ENCODE results near the gene RSPO1. TPM values are rescaled to one million over a fixed set of nuclear protein-coding genes. Genes with fewer than 3 reads are reported as not detected.

Gene RSPO1
- total RNA-seq, 1 donor from 2014 or later: not detected

GRCh38 chr1:37657620-37658412, 23.1 kb upstream of the RSPO1 start:
- intact Hi-C loops (cut with micrococcal nuclease): no loop called here

- intact Hi-C loops (cut with micrococcal nuclease): no loop called here
These were observed 22.2 kb upstream of the RSPO1 start for GRCh38 chr1:37656881-37657280.

- intact Hi-C loops (cut with micrococcal nuclease): no loop called here
These were observed 21.3 kb upstream of the RSPO1 start for GRCh38 chr1:37656026-37656425.

- intact Hi-C loops (cut with micrococcal nuclease): no loop called here
These were observed 20.6 kb upstream of the RSPO1 start for GRCh38 chr1:37655274-37655673.

GRCh38 chr1:37653906-37654305, 19.2 kb upstream of the RSPO1 start:
- intact Hi-C loops (cut with micrococcal nuclease): no loop called here

GRCh38 chr1:37652976-37653375, 18.3 kb upstream of the RSPO1 start:
- intact Hi-C loops (cut with micrococcal nuclease): no loop called here

- intact Hi-C loops (cut with micrococcal nuclease): no loop called here
These were observed 17.1 kb upstream of the RSPO1 start for GRCh38 chr1:37651803-37652202.

GRCh38 chr1:37650721-37651120, 16.0 kb upstream of the RSPO1 start:
- intact Hi-C loops (cut with micrococcal nuclease): no loop called here

- intact Hi-C loops (cut with micrococcal nuclease): no loop called here
These were observed 15.5 kb upstream of the RSPO1 start for GRCh38 chr1:37650173-37650572.

GRCh38 chr1:37647281-37647680, 12.6 kb upstream of the RSPO1 start:
- intact Hi-C loops (cut with micrococcal nuclease): no loop called here

GRCh38 chr1:37641059-37641458, 6.4 kb upstream of the RSPO1 start:
- intact Hi-C loops (cut with micrococcal nuclease): no loop called here

- intact Hi-C loops (cut with micrococcal nuclease): no loop called here
These were observed 1.7 kb upstream of the RSPO1 start for GRCh38 chr1:37636435-37636834.

GRCh38 chr1:37634992-37635902, 555 bp upstream of the RSPO1 start:
- intact Hi-C loops (cut with micrococcal nuclease): no loop called here

- intact Hi-C loops (cut with micrococcal nuclease): no loop called here
These were observed 801 bp downstream of the RSPO1 start for GRCh38 chr1:37633938-37634243.

GRCh38 chr1:37633040-37633937, 1.4 kb downstream of the RSPO1 start:
- intact Hi-C loops (cut with micrococcal nuclease): no loop called here

GRCh38 chr1:37631036-37631435, 3.7 kb downstream of the RSPO1 start:
- intact Hi-C loops (cut with micrococcal nuclease): no loop called here

- intact Hi-C loops (cut with micrococcal nuclease): no loop called here
These were observed 4.2 kb downstream of the RSPO1 start for GRCh38 chr1:37630426-37631028.

- intact Hi-C loops (cut with micrococcal nuclease): no loop called here
These were observed 4.8 kb downstream of the RSPO1 start for GRCh38 chr1:37629726-37630425.

- intact Hi-C loops (cut with micrococcal nuclease): no loop called here
These were observed 5.7 kb downstream of the RSPO1 start for GRCh38 chr1:37629008-37629407.

- intact Hi-C loops (cut with micrococcal nuclease): no loop called here
These were observed 6.6 kb downstream of the RSPO1 start for GRCh38 chr1:37628026-37628556.
